Activated naive CD8-positive, alpha-beta T cell treated with anti-CD3 and anti-CD28 coated beads, Interleukin-2, amount 10 ng/mL, durations not matched to agents 7 days and 5 days (primary cell): Measurements from ENCODE around the gene FBLN2. TPM values are rescaled to one million over a fixed set of nuclear protein-coding genes. Genes with fewer than 3 reads are reported as not detected.
"Not testable (repeated sequence)": the region's sequence is repeated elsewhere in the genome, so short reads cannot be mapped to it uniquely, and the experiment has no call there.

Experiments used
- ATAC-seq: fragments of 150-1000 bp; cut with Tn5 transposase; one replicate; pipeline ENCODE4 v1.10.0; 2021; ENCODE audit warnings: low read depth, moderate library complexity
- POLR2A ChIA-PET: fragments of 350-600 bp; sonication (Branson Sonifier 250); formaldehyde crosslinking; loops from one replicate; lab custom pipeline; 2021; ENCODE audit warnings: antibody characterized with exemption; lab: Charles Lee
- DNase-seq: peaks from one replicate; pipeline ENCODE4 v3.0.0; 2021
- H3K27ac Mint-ChIP-seq: one replicate; pipeline ENCODE4 v1.8.0; 2022; ENCODE audit warnings: mild to moderate bottlenecking, mixed read lengths
- H3K27me3 Mint-ChIP-seq: one replicate; pipeline ENCODE4 v1.8.0; 2022; ENCODE audit warnings: mild to moderate bottlenecking, moderate library complexity, mixed read lengths
- H3K36me3 Mint-ChIP-seq: one replicate; pipeline ENCODE4 v1.8.0; 2021; ENCODE audit warnings: mild to moderate bottlenecking, mixed read lengths
- H3K4me1 Mint-ChIP-seq: one replicate; pipeline ENCODE4 v1.8.0; 2021; ENCODE audit warnings: mixed read lengths
- H3K4me3 Mint-ChIP-seq: one replicate; pipeline ENCODE4 v1.8.0; 2022; ENCODE audit warnings: mild to moderate bottlenecking, moderate library complexity, mixed read lengths
- H3K9me3 Mint-ChIP-seq: one replicate; pipeline ENCODE4 v1.8.0; 2021; ENCODE audit warnings: mixed read lengths
- total RNA-seq, 2 experiments: library from RNA; stranded (reverse); gene quantifications; one replicate each; pipeline ENCODE4 v1.2.3, GENCODE V29; 2021

Gene FBLN2
- 1 to 10 TPM; 2.6 to 2.7 TPM for total RNA-seq

DNA sequence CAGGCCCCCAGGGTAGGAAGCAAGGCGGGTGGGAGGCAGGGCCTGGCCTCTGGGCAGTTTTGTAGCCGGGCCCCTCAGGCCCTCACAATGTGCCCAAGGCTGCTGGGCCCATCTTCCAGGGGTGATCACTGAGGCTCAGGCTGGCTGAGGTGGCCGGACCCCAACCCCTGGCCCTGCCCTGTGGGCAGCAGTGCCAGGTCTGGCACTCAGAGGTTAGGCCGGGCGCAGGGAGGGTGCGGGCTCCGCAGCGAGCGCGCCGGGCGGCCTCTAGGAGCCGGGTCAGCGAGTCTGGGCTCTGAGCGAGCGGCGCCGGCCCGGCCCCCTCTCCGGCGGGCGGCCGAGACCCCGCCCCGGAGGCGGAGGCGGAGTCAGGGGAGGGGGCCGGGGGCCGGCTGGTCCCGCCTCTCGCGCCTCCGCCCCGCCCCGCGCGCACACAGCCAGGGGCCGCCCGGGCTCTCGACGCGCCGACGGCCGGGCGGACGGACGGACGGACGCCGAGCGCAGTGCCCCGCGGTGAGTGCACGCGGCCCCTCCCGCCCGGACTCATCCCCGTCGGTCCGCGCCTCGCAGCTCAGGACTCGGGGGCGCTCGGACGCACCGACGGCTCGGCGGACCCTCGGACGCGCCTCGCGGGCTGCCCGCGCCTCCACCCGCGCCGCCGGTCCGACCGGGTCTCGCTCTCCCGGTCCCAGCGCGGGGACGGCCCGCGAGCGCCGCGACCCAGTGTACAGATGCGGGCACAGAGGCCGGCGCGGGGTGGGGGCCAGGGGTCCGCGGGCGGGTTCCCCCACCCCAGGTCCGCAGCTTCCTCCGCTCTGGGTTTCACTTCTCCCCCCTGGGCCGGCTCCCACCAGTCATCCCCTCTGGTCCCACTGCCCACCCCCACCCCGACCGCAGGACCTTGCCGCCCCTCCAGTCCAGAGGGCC, at the start of gene FBLN2:
Gene FBLN2, plus strand, starts transcription at position 430 of the 927 bp plus-strand sequence. CDS start 21,231 bp downstream, outside the sequence.
- POLR2A ChIA-PET: interaction anchor here (1.0 kb wide), 1 partner anchor 33 kb away, joined by 3 read pairs; no protein-coding TSS in a partner anchor
- Mint-ChIP-seq H3K4me3 (peak within 1 kb of the TSS; percentile 74), H3K27ac (peak within 1 kb of the TSS; percentile 5), H3K9me3 (no peaks in the 10 kb centered on the region), H3K36me3 (no peaks in the 10 kb centered on the region), H3K27me3 (peaks cover 53% of the 10 kb centered on the region), H3K4me1 (peaks cover 30% of the 10 kb centered on the region)
- ATAC-seq (no peak), DNase-seq (peak; percentile 55)

DNA sequence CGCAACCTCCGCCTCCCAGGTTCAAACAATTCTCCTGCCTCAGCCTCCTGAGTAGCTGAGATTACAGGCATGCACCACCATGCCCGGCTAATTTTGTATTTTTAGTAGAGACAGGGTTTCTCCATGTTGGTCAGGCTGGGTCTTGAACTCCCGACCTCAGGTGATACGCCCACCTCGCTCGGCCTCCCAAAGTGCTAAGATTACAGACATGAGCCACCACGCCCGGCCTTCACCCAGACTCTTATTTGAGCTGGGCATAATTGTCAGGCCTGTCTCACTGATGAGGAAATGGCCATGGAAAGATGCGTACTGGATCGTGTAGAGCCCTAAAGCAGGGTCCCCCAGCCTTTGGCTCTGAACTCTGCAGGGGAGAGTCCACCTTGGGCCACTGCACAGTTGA, 49.7 kb upstream of the FBLN2 start:
- DNase-seq, H3K4me3 Mint-ChIP-seq, ATAC-seq, H3K27ac Mint-ChIP-seq, H3K9me3 Mint-ChIP-seq, H3K27me3 Mint-ChIP-seq, H3K36me3 Mint-ChIP-seq, H3K4me1 Mint-ChIP-seq: not testable (repeated sequence)
- POLR2A ChIA-PET: interaction anchor here (1.0 kb wide), 1 partner anchor 148 kb away, joined by 3 read pairs; no protein-coding TSS in a partner anchor

DNA sequence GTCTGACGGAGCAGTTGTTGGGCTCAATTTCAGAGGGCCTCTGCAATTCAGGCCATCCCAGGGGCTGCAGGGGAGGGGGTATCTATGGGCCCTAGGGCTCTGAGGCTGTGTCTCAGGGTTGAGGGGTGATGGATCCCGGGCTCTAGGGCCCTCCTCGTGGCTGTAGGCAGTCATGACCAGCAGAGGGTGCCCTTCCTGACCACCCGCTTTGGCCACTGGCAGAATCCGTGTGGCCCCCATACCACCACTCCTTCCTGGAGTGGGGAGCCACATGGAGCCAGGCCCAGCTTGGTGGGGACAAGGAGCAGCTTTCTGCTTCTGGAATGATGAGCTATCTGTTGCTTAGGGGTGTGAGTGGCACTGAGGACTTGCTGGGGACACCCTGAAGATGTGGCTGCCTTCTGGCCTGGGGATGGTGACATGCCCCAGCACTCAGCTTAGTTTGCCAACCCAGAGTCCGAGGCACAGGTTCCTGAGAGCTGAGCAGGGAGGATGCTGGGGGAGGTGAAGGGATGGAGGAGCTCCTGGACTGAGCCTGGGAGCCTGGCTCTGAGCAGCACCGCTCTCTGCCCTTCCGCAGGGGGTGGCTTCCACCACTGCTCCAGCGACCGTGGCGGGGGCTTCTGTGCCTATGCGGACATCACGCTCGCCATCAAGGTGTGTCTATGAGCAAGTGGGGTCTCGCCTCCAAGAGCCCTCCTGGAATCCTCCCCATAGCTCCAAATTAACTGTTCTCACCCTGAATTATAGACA, 48.6 kb upstream of the FBLN2 start:
- Mint-ChIP-seq H3K9me3 (no peaks in the 10 kb centered on the region), H3K4me3 (no peak overlapping the region), H3K4me1 (no peaks in the 10 kb centered on the region), H3K27ac (no peak overlapping the region), H3K36me3 (no peaks in the 10 kb centered on the region), H3K27me3 (peaks cover 4% of the 10 kb centered on the region)
- POLR2A ChIA-PET: no interaction called here
- ATAC-seq (no peak), DNase-seq (no peak)

DNA sequence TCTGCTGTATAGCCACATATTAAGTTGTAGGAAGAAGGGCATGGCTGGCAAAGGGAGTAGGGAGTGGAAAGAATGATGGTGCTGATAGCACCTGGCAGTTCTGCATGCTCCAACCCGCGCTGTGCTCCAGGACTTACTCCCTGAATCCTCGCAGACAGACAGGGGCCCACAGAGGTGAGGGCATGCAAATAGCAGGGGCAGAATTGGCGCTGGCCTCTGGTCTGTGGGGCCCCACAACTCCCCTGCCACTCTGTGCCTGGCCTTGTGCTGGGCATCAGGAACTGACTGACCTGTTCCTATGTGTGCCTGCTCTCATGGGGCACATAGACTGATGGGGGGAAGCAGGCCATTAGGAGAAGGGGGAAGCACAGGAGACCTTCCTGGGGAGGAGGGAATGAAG, 47.9 kb upstream of the FBLN2 start:
- Mint-ChIP-seq H3K4me1 (no peaks in the 10 kb centered on the region), H3K4me3 (no peak overlapping the region), H3K27me3 (peaks cover 4% of the 10 kb centered on the region), H3K36me3 (no peaks in the 10 kb centered on the region), H3K9me3 (no peaks in the 10 kb centered on the region), H3K27ac (no peak overlapping the region)
- ATAC-seq (no peak), DNase-seq (no peak)
- POLR2A ChIA-PET: no interaction called here

DNA sequence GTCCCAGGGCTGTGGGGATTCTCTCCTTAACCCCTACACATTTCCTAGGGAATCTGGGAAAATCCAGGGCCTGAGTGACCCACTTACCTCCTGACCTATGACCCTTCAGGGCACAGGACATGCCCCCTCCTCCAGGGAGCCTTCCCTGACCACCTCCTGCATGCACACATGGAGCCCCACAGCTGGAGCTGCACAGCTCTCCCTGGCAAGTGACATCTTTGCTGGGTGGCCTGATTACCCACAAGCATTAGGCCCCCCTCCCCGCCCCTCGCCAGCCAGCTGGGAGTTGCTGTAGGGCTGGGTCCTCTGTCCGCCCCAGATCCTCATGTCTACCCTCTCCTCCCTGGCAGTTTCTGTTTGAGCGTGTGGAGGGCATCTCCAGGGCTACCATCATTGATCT, 47.4 kb upstream of the FBLN2 start:
- ATAC-seq (no peak), DNase-seq (no peak)
- no peaks in the 10 kb centered on the region for H3K4me1 Mint-ChIP-seq
- no peak overlapping the region for H3K4me3 Mint-ChIP-seq
- POLR2A ChIA-PET: no interaction called here
- no peak overlapping the region for H3K27ac Mint-ChIP-seq
- no peaks in the 10 kb centered on the region for H3K36me3 Mint-ChIP-seq
- H3K9me3 Mint-ChIP-seq: no peaks in the 10 kb centered on the region
- peaks cover 4% of the 10 kb centered on the region for H3K27me3 Mint-ChIP-seq

DNA sequence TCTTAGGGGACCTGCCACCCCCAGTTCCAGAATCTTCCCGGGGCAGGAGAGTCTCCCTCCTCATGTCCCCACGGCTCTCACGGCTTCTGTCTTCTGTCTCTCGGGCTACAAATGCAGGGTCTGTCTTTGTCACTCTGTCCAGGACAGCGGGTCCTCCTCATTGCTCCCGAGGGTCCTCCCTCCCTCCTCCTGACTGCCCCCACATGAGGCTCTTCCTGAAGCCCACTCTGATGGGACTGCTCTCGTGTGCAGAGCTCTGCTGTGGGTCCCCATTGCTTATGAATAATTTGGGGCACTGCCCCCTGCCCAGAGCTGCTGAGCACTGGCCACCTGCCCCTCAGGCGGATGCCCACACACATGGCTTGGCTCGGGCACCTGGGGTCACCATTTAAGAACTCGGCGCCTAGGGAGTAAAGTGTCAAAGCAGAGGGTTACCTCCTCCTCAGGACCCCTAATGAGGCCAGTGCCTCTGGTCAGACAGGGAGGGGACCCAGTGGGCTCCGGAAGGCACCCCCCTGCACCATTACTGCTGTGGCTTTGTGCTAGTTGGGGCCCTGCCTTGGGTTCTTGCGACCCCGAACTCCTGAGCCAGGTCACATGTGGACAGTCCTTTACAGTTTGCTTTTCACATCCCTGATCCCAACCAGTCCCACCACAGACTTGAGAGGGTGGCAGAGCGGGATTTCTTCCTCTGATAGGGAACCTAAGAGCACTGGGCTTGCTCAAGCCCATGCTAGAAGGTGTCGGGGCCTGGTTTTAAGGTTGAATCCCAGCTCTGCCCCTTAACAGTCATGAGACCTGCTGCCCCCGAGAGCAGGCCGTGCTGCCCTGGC, 46.8 kb upstream of the FBLN2 start:
- peaks cover 2% of the 10 kb centered on the region for H3K27me3 Mint-ChIP-seq
- POLR2A ChIA-PET: no interaction called here
- no peaks in the 10 kb centered on the region for H3K4me1 Mint-ChIP-seq
- no peaks in the 10 kb centered on the region for H3K36me3 Mint-ChIP-seq
- H3K27ac Mint-ChIP-seq: no peak overlapping the region
- H3K9me3 Mint-ChIP-seq: no peaks in the 10 kb centered on the region
- ATAC-seq (no peak), DNase-seq (no peak)
- H3K4me3 Mint-ChIP-seq: no peak overlapping the region

DNA sequence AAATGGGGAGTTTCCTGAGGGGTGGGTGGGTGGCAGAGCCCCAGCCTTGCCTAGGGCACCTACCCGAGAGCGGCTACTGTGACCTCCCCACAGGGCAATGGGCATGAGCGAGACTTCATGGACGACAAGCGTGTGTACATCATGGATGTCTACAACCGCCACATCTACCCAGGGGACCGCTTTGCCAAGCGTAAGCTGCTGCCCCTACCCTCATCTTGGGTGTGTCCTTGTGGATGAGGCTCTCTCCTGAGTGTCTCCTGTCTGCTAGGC, 46.2 kb upstream of the FBLN2 start:
- ATAC-seq: no peak
- no peak for DNase-seq
- H3K27ac Mint-ChIP-seq: no peak overlapping the region
- no peak overlapping the region for H3K4me3 Mint-ChIP-seq
- no peaks in the 10 kb centered on the region for H3K9me3 Mint-ChIP-seq
- no peaks in the 10 kb centered on the region for H3K36me3 Mint-ChIP-seq
- no peaks in the 10 kb centered on the region for H3K4me1 Mint-ChIP-seq
- H3K27me3 Mint-ChIP-seq: peaks cover 2% of the 10 kb centered on the region
- POLR2A ChIA-PET: no interaction called here

DNA sequence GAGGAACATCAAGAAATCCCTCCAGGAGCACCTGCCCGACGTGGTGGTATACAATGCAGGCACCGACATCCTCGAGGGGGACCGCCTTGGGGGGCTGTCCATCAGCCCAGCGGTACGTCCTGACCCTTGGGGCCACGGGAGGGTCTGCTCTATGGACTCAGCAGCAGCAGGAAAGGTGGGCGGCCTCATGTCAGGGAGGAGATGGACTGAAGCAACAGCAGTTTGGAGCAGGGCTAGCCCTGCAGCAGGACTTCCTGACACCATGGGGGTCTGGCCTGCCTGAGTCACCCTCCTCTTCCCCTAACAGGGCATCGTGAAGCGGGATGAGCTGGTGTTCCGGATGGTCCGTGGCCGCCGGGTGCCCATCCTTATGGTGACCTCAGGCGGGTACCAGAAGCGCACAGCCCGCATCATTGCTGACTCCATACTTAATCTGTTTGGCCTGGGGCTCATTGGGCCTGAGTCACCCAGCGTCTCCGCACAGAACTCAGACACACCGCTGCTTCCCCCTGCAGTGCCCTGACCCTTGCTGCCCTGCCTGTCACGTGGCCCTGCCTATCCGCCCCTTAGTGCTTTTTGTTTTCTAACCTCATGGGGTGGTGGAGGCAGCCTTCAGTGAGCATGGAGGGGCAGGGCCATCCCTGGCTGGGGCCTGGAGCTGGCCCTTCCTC, 44.6 kb upstream of the FBLN2 start:
- no peaks in the 10 kb centered on the region for H3K36me3 Mint-ChIP-seq

DNA sequence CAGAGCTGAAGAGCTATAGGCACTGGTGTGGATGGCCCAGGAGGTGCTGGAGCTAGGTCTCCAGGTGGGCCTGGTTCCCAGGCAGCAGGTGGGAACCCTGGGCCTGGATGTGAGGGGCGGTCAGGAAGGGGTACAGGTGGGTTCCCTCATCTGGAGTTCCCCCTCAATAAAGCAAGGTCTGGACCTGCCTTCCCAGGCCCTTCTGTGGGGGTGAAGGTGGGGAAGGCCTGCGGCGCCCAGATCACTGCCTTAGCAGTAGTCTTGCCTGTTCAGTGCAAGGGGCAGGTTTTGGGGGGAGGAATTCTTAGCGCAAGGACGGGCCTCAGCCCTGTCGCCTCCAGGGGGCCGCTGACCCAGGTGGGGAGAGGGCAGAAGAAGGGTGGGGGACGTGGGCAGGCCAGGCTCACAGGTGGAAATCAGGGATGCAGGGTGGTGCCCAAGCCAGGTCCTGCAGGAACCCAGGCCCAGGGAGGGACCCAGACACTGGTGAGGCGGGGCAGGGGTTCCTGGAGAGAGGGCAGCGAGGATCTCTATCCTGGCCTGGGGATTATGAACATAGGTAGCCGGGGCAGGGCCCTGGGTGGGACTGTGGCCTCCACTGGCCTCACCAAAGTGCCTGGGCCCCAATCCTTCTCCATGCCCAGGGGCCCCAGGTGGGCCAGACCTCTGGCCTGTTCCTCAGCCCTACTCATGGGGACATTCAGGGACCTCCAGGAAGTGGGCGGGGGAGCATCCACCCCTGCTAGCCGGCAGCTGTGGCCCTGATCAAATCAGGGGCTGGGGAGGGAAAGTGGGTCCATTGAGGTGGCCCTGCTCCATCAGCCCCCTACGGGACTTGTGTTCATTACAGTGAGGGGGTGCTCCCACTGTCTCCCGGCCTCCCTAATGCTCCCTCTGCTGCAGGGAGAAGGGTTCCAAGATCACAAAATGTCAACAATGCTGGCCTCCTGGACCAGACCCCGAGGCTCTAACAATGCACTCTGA, 43.5 kb upstream of the FBLN2 start:
- no peak overlapping the region for H3K4me3 Mint-ChIP-seq
- H3K4me1 Mint-ChIP-seq: no peaks in the 10 kb centered on the region
- H3K27me3 Mint-ChIP-seq: no peaks in the 10 kb centered on the region
- no peaks in the 10 kb centered on the region for H3K36me3 Mint-ChIP-seq
- no peak for ATAC-seq
- POLR2A ChIA-PET: no interaction called here
- no peak for DNase-seq
- no peaks in the 10 kb centered on the region for H3K9me3 Mint-ChIP-seq
- H3K27ac Mint-ChIP-seq: no peak overlapping the region

More for the DNA sequence above, 44.6 kb upstream of the FBLN2 start:
- no peaks in the 10 kb centered on the region for H3K27me3 Mint-ChIP-seq
- H3K4me1 Mint-ChIP-seq: no peaks in the 10 kb centered on the region
- POLR2A ChIA-PET: no interaction called here
- H3K9me3 Mint-ChIP-seq: no peaks in the 10 kb centered on the region
- no peak overlapping the region for H3K27ac Mint-ChIP-seq
- H3K4me3 Mint-ChIP-seq: no peak overlapping the region
- ATAC-seq (no peak), DNase-seq (no peak)

DNA sequence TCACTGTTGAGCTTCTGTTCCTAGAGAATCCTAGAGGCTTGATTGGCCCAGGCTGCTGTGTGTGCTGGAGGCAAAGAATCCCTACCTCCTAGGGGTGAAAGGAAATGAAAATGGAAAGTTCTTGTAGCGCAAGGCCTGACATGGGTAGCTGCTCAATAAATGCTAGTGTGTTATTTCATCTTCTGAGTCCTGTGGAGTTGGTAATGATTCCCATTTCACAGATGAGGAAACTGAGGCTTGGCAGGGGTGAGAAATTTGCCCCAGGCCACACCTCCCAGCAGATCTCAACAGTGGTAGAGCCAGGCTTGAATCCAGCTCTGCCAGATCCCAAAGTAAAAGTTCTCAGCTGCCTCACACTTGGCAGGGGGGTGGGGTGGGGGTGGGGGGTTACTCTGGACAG, 42.7 kb upstream of the FBLN2 start:
- DNase-seq: no peak
- H3K36me3 Mint-ChIP-seq: no peaks in the 10 kb centered on the region

DNA sequence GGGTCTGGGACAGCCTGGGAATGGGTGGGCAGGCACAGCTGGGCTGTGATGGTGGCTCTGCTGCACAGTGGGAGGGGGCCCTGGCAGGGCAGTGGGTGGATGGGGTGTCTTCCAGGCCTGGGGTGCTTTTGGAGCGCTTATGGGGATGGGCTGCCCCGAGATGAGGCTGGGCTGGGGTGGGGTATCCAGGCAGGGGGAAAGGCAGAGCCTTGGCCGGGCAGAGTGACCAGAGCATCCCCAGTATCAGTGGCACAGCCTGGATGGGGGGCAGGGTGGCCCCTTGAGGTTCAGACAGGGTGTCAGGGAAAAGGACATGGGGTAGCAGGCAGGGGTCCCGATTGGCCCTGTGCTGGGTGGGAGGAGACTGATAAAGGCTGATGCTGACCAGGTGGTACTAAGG, 42.2 kb upstream of the FBLN2 start:
- H3K36me3 Mint-ChIP-seq: no peaks in the 10 kb centered on the region
- POLR2A ChIA-PET: no interaction called here
- no peaks in the 10 kb centered on the region for H3K4me1 Mint-ChIP-seq
- H3K27me3 Mint-ChIP-seq: no peaks in the 10 kb centered on the region
- no peak for DNase-seq
- no peak for ATAC-seq
- H3K27ac Mint-ChIP-seq: no peak overlapping the region
- H3K9me3 Mint-ChIP-seq: no peaks in the 10 kb centered on the region
- H3K4me3 Mint-ChIP-seq: no peak overlapping the region

More for the DNA sequence above, 42.7 kb upstream of the FBLN2 start:
- H3K4me3 Mint-ChIP-seq: no peak overlapping the region
- no peaks in the 10 kb centered on the region for H3K4me1 Mint-ChIP-seq
- POLR2A ChIA-PET: no interaction called here
- no peak for ATAC-seq
- no peaks in the 10 kb centered on the region for H3K9me3 Mint-ChIP-seq
- no peak overlapping the region for H3K27ac Mint-ChIP-seq
- H3K27me3 Mint-ChIP-seq: no peaks in the 10 kb centered on the region

DNA sequence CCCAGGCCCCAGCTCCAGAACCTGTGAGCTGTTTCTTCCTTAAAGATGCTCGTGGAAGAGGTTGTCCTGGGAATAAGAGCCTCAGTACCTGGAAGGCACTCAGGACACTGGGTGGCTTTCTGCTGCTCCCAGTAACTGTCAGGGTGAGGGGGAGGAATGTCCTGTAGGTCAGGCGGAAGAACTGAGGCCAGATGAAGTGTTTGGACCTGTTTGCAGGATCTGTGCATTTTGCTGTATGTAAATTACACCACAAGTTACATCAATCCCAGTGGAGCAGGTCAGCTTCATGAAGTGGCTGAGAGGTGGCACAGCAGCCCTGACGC, 41.7 kb upstream of the FBLN2 start:
- H3K4me1 Mint-ChIP-seq: peaks cover 2% of the 10 kb centered on the region
- H3K9me3 Mint-ChIP-seq: no peaks in the 10 kb centered on the region
- H3K27me3 Mint-ChIP-seq: no peaks in the 10 kb centered on the region
- no peaks in the 10 kb centered on the region for H3K36me3 Mint-ChIP-seq
- ATAC-seq (no peak), DNase-seq (no peak)
- H3K27ac Mint-ChIP-seq: no peak overlapping the region
- H3K4me3 Mint-ChIP-seq: no peak overlapping the region
- POLR2A ChIA-PET: no interaction called here
